Measurements from ENCODE around the gene PHLDA2.

PHLDA2 gene

GRCh38 chr11:2928605-2929530, at the start of gene PHLDA2:
Gene PHLDA2, minus strand, starts transcription at chr11:2929420. Its CDS starts 56 bp downstream, at chr11:2929364.
- peak; percentile 28 to 54 (median 36) for DNase-seq (ENCODE audit: low read depth in 4 of 4, low spot score in 1 of 4)

- no peak for DNase-seq (ENCODE audit: low read depth in 4 of 4, low spot score in 1 of 4)
Observed at GRCh38 chr11:2977113-2977512, 47.9 kb upstream of the PHLDA2 start.

- DNase-seq (ENCODE audit: low read depth in 4 of 4, low spot score in 1 of 4) = no peak
Observed at GRCh38 chr11:2976294-2977063, 47.3 kb upstream of the PHLDA2 start.

GRCh38 chr11:2975594-2975993, 46.4 kb upstream of the PHLDA2 start:
- DNase-seq (ENCODE audit: low read depth in 4 of 4, low spot score in 1 of 4) = peak in 2 of 4 experiments; percentile 7 to 18

- no peak for DNase-seq (ENCODE audit: low read depth in 4 of 4, low spot score in 1 of 4)
Observed at GRCh38 chr11:2974272-2974671, 45.1 kb upstream of the PHLDA2 start.

GRCh38 chr11:2968341-2968900, 39.2 kb upstream of the PHLDA2 start:
- DNase-seq (ENCODE audit: low read depth in 4 of 4, low spot score in 1 of 4) = no peak

- no peak for DNase-seq (ENCODE audit: low read depth in 4 of 4, low spot score in 1 of 4)
Observed at GRCh38 chr11:2964782-2965181, 35.6 kb upstream of the PHLDA2 start.

GRCh38 chr11:2963761-2964160, 34.5 kb upstream of the PHLDA2 start:
- DNase-seq (ENCODE audit: low read depth in 4 of 4, low spot score in 1 of 4) = no peak

- DNase-seq (ENCODE audit: low read depth in 4 of 4, low spot score in 1 of 4) = no peak
Observed at GRCh38 chr11:2963112-2963754, 34.0 kb upstream of the PHLDA2 start.

GRCh38 chr11:2961080-2961479, 31.9 kb upstream of the PHLDA2 start:
- no peak for DNase-seq (ENCODE audit: low read depth in 4 of 4, low spot score in 1 of 4)

- DNase-seq (ENCODE audit: low read depth in 4 of 4, low spot score in 1 of 4) = no peak
Observed at GRCh38 chr11:2960139-2960538, 30.9 kb upstream of the PHLDA2 start.

- DNase-seq (ENCODE audit: low read depth in 4 of 4, low spot score in 1 of 4) = no peak
Observed at GRCh38 chr11:2958251-2958650, 29.0 kb upstream of the PHLDA2 start.

GRCh38 chr11:2955906-2956476, 26.8 kb upstream of the PHLDA2 start:
- DNase-seq (ENCODE audit: low read depth in 4 of 4, low spot score in 1 of 4) = no peak

GRCh38 chr11:2954263-2954662, 25.0 kb upstream of the PHLDA2 start:
- DNase-seq (ENCODE audit: low read depth in 4 of 4, low spot score in 1 of 4) = no peak

GRCh38 chr11:2952290-2952689, 23.1 kb upstream of the PHLDA2 start:
- no peak for DNase-seq (ENCODE audit: low read depth in 4 of 4, low spot score in 1 of 4)

- no peak for DNase-seq (ENCODE audit: low read depth in 4 of 4, low spot score in 1 of 4)
Observed at GRCh38 chr11:2951231-2952110, 22.3 kb upstream of the PHLDA2 start.

GRCh38 chr11:2950825-2951224, 21.6 kb upstream of the PHLDA2 start:
- DNase-seq (ENCODE audit: low read depth in 4 of 4, low spot score in 1 of 4) = no peak

GRCh38 chr11:2949920-2950319, 20.7 kb upstream of the PHLDA2 start:
- DNase-seq (ENCODE audit: low read depth in 4 of 4, low spot score in 1 of 4) = no peak

- no peak for DNase-seq (ENCODE audit: low read depth in 4 of 4, low spot score in 1 of 4)
Observed at GRCh38 chr11:2947744-2948143, 18.5 kb upstream of the PHLDA2 start.

GRCh38 chr11:2945757-2946287, 16.6 kb upstream of the PHLDA2 start:
- no peak for DNase-seq (ENCODE audit: low read depth in 4 of 4, low spot score in 1 of 4)
